ENCODE measurements around the gene STK32B. TPM values are rescaled to one million over a fixed set of nuclear protein-coding genes. Genes with fewer than 3 reads are reported as not detected.

Gene STK32B
- total RNA-seq, 1 experiment from 2014 or later, result not detected

DNA sequence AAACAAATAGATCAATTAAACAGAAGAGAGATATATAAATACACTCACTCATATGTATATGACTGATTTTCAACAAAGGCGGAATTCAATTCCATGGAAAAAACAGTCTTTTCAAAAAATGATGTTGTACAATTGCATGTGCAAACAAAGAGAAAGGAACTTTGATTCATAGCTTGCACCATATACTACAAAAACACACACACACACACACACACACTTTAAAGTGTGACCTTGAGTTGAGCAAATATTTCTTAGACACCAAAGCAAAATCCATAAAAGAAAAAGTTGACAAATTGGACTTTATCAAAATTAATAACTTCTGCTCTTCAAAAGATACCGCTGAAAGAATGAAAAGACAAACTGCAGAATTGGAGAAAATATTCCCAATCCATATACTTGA is 488.3 kb downstream of the STK32B start:
- H3K27me3 Mint-ChIP-seq (ENCODE audit: unreplicated experiment), result no peaks in the 10 kb centered on the region
- no peak for DNase-seq
- no peaks in the 10 kb centered on the region for H3K36me3 Mint-ChIP-seq (ENCODE audit: insufficient read depth, unreplicated experiment)
- intact Hi-C loops (cut with micrococcal nuclease; ENCODE audit: unreplicated experiment), result no loop called here
- no peak overlapping the region for H3K27ac Mint-ChIP-seq (ENCODE audit: unreplicated experiment)
- CTCF ChIA-PET, result no interaction called here
- no peak overlapping the region for H3K4me3 Mint-ChIP-seq (ENCODE audit: low read depth, unreplicated experiment)
- no peaks in the 10 kb centered on the region for H3K4me1 Mint-ChIP-seq (ENCODE audit: low read depth, unreplicated experiment)
- TF ChIP-seq, protein P1, sequence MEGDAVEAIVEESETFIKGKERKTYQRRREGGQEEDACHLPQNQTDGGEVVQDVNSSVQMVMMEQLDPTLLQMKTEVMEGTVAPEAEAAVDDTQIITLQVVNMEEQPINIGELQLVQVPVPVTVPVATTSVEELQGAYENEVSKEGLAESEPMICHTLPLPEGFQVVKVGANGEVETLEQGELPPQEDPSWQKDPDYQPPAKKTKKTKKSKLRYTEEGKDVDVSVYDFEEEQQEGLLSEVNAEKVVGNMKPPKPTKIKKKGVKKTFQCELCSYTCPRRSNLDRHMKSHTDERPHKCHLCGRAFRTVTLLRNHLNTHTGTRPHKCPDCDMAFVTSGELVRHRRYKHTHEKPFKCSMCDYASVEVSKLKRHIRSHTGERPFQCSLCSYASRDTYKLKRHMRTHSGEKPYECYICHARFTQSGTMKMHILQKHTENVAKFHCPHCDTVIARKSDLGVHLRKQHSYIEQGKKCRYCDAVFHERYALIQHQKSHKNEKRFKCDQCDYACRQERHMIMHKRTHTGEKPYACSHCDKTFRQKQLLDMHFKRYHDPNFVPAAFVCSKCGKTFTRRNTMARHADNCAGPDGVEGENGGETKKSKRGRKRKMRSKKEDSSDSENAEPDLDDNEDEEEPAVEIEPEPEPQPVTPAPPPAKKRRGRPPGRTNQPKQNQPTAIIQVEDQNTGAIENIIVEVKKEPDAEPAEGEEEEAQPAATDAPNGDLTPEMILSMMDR (IDR thresholded peaks at IDR 0.05; ENCODE audit: unreplicated experiment), result no peak
- no TSS peak for BruUV-seq (replicated peaks)
- H3K9me3 Mint-ChIP-seq (ENCODE audit: low read depth, unreplicated experiment), result peaks cover 18% of the 10 kb centered on the region

DNA sequence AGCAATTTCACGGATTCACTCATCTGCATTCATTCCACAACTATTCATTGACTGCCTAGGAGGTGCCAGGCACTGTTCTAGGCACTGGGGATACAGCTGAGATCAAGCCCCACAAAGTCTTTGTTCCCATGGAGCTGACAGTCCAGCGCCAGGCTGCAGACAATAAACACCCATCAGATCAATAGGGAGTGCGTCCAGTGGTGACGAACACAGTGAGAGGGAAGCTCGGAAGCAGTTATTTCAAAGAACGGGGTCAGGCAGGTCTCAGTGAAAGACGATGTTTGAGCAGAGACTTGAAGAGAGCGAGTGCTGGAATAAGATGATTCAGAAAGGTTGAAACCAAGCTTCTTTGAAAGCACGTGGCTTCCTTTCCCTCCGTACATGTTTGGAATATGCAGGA is 489.9 kb downstream of the STK32B start:
- intact Hi-C loops (cut with micrococcal nuclease; ENCODE audit: unreplicated experiment), result no loop called here
- Mint-ChIP-seq H3K4me1 (ENCODE audit: low read depth, unreplicated experiment) (no peaks in the 10 kb centered on the region), H3K36me3 (ENCODE audit: insufficient read depth, unreplicated experiment) (no peaks in the 10 kb centered on the region), H3K27ac (ENCODE audit: unreplicated experiment) (no peak overlapping the region), H3K27me3 (ENCODE audit: unreplicated experiment) (no peaks in the 10 kb centered on the region), H3K9me3 (ENCODE audit: low read depth, unreplicated experiment) (peaks cover 15% of the 10 kb centered on the region), H3K4me3 (ENCODE audit: low read depth, unreplicated experiment) (no peak overlapping the region)
- CTCF ChIA-PET, result no interaction called here
- no peak for DNase-seq
- BruUV-seq (replicated peaks), result no TSS peak
- TF ChIP-seq, protein P1 (IDR thresholded peaks at IDR 0.05; ENCODE audit: unreplicated experiment), result no peak

DNA sequence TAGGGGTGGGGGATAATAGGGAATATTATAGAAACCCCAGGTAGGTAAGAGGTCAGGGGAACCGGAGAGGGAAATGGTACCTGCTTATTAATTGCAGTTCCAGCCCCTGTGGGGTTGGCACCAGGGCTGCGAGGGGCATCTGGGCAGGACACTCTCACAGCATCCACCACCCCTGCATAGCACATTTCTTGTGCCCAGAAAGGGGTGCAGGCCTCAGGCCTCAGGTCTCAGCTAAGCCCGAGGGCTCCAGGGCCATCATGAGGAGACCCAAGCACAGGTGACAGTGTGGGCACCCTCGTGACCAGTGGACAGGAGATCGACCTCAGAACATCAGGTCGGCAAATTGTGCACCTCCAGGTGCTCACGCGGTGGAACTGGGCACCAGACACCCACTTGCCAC is 492.4 kb downstream of the STK32B start:
- intact Hi-C loops (cut with micrococcal nuclease; ENCODE audit: unreplicated experiment), result no loop called here
- TF ChIP-seq, protein P1 (IDR thresholded peaks at IDR 0.05; ENCODE audit: unreplicated experiment), result no peak
- no peak for DNase-seq
- CTCF ChIA-PET, result no interaction called here
- Mint-ChIP-seq H3K27me3 (ENCODE audit: unreplicated experiment) (no peaks in the 10 kb centered on the region), H3K4me3 (ENCODE audit: low read depth, unreplicated experiment) (no peak overlapping the region), H3K4me1 (ENCODE audit: low read depth, unreplicated experiment) (no peaks in the 10 kb centered on the region), H3K27ac (ENCODE audit: unreplicated experiment) (no peak overlapping the region), H3K9me3 (ENCODE audit: low read depth, unreplicated experiment) (peaks cover 8% of the 10 kb centered on the region), H3K36me3 (ENCODE audit: insufficient read depth, unreplicated experiment) (no peaks in the 10 kb centered on the region)
- BruUV-seq (replicated peaks), result no TSS peak

DNA sequence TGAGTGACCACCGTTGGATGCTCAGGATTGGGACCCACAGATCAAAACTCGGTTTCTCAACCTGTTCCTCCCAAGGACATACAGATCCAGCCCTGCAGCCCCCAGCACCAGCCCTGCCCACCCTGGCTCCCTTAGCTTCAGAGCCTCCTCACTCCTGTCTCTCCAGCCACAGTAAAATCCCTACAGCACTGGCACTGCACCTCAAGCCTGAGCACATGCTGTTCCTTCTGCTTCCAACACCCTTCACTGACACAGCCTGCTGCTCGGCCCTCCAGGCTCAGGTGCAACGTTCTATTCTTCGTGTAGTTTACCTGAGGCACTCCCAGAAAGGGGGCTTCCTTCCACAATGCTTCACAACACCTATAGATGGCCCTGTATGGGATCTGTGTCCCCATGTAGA is 493.5 kb downstream of the STK32B start:
- intact Hi-C loops (cut with micrococcal nuclease; ENCODE audit: unreplicated experiment), result no loop called here
- CTCF ChIA-PET, result no interaction called here
- no peaks in the 10 kb centered on the region for H3K4me1 Mint-ChIP-seq (ENCODE audit: low read depth, unreplicated experiment)
- no peak for DNase-seq
- no peak overlapping the region for H3K27ac Mint-ChIP-seq (ENCODE audit: unreplicated experiment)
- BruUV-seq (replicated peaks), result no TSS peak
- H3K4me3 Mint-ChIP-seq (ENCODE audit: low read depth, unreplicated experiment), result no peak overlapping the region
- peaks cover 7% of the 10 kb centered on the region for H3K9me3 Mint-ChIP-seq (ENCODE audit: low read depth, unreplicated experiment)
- no peaks in the 10 kb centered on the region for H3K27me3 Mint-ChIP-seq (ENCODE audit: unreplicated experiment)
- TF ChIP-seq, protein P1 (IDR thresholded peaks at IDR 0.05; ENCODE audit: unreplicated experiment), result no peak
- no peaks in the 10 kb centered on the region for H3K36me3 Mint-ChIP-seq (ENCODE audit: insufficient read depth, unreplicated experiment)

DNA sequence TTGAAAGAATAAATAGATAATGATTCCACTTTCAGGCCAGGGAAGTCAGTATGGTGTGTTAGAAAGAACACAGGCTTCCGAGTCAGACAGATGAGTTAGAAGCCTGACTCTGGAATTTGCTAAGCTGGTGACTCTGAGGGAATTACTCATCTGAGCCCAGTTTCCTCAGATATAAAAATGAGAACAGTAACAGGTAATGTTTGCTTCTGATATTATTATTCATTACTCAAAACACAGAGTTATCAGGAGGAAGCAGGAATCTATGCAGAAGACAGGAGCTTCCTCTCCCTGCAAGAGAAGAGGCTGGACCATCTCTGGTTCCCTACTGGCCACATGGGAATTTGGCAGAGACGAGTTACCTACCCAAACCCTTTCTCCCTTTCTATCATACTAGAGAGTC is 494.0 kb downstream of the STK32B start:
- Mint-ChIP-seq H3K27me3 (ENCODE audit: unreplicated experiment) (no peaks in the 10 kb centered on the region), H3K27ac (ENCODE audit: unreplicated experiment) (no peak overlapping the region), H3K36me3 (ENCODE audit: insufficient read depth, unreplicated experiment) (no peaks in the 10 kb centered on the region), H3K4me3 (ENCODE audit: low read depth, unreplicated experiment) (no peak overlapping the region), H3K9me3 (ENCODE audit: low read depth, unreplicated experiment) (peaks cover 12% of the 10 kb centered on the region), H3K4me1 (ENCODE audit: low read depth, unreplicated experiment) (no peaks in the 10 kb centered on the region)
- no TSS peak for BruUV-seq (replicated peaks)
- no peak for DNase-seq
- TF ChIP-seq, protein P1 (IDR thresholded peaks at IDR 0.05; ENCODE audit: unreplicated experiment), result no peak
- CTCF ChIA-PET, result no interaction called here
- intact Hi-C loops (cut with micrococcal nuclease; ENCODE audit: unreplicated experiment), result no loop called here
